Endodermal cell (in vitro differentiated cells): ENCODE data around the gene ZKSCAN7. TPM values are rescaled to one million over a fixed set of nuclear protein-coding genes. Genes with fewer than 3 reads are reported as not detected.
"Not testable (repeated sequence)": the region's sequence is repeated elsewhere in the genome, so short reads cannot be mapped to it uniquely, and the experiment has no call there.

ENCODE experiments used
- DNase-seq: peaks from one replicate; pipeline ENCODE4 v3.0.0-alpha.2; 2017
- H3K27ac ChIP-seq: 2 replicates; pipeline ENCODE4 v1.5.1; 2013; ENCODE audit warnings: mild to moderate bottlenecking, low read depth, low read length, moderate library complexity
- H3K27me3 ChIP-seq: 2 replicates; pipeline ENCODE4 v1.6.1; 2013; ENCODE audit warnings: mild to moderate bottlenecking, low read length, moderate library complexity; ENCODE audit not compliant: insufficient read depth, control insufficient read depth, poor library complexity, severe bottlenecking
- H3K36me3 ChIP-seq: 2 replicates; pipeline ENCODE4 v1.7.0; 2013; ENCODE audit warnings: mild to moderate bottlenecking, low read length, moderate library complexity; ENCODE audit not compliant: control insufficient read depth, insufficient read depth
- H3K4me1 ChIP-seq: one replicate; pipeline ENCODE4 v1.7.0; 2013; ENCODE audit warnings: low read length; ENCODE audit not compliant: control insufficient read depth, insufficient read depth
- H3K4me3 ChIP-seq: 2 replicates; pipeline ENCODE4 v1.5.1; 2013; ENCODE audit warnings: mild to moderate bottlenecking, low read length, moderate library complexity
- H3K9ac ChIP-seq: 2 replicates; pipeline ENCODE4 v1.6.1; 2013; ENCODE audit warnings: mild to moderate bottlenecking, low read length, moderate library complexity; ENCODE audit not compliant: poor library complexity, severe bottlenecking; ENCODE audit errors: extremely low read depth
- H3K9me3 ChIP-seq: 2 replicates; pipeline ENCODE4 v1.6.1; 2013; ENCODE audit warnings: mild to moderate bottlenecking, low read length, moderate library complexity; ENCODE audit not compliant: control insufficient read depth
- H3K27ac Mint-ChIP-seq: 2 replicates; pipeline ENCODE4 v1.8.0; 2020; ENCODE audit warnings: mixed read lengths
- H3K27me3 Mint-ChIP-seq: 2 replicates; pipeline ENCODE4 v1.8.0; 2021; ENCODE audit warnings: mild to moderate bottlenecking, mixed read lengths; ENCODE audit not compliant: insufficient read depth
- H3K36me3 Mint-ChIP-seq: 2 replicates; pipeline ENCODE4 v1.8.0; 2020; ENCODE audit warnings: low read depth, mixed read lengths
- H3K4me1 Mint-ChIP-seq: 2 replicates; pipeline ENCODE4 v1.8.0; 2020; ENCODE audit warnings: mixed read lengths
- H3K4me3 Mint-ChIP-seq: 2 replicates; pipeline ENCODE4 v1.8.0; 2020; ENCODE audit warnings: mild to moderate bottlenecking, moderate library complexity, mixed read lengths
- H3K9me3 Mint-ChIP-seq: 2 replicates; pipeline ENCODE4 v1.8.0; 2020; ENCODE audit warnings: mild to moderate bottlenecking, mixed read lengths
- WGBS, 2 experiments: methylation state at CpG; one replicate each; pipeline versions ENCODE4 v1.1.5 to v1.1.7; 2013; ENCODE audit warnings: missing lambda C conversion rate in 2 of 2, mixed read lengths in 1 of 2; ENCODE audit not compliant: insufficient coverage in 1 of 2, insufficient read length in 1 of 2; 5-methylcytosine and 5-hydroxymethylcytosine counted together
- total RNA-seq, 2 donors: library from RNA; stranded (reverse); fragmentation: NEBNext Ultra II Directional in 1 of 2; extraction: Animal tissue kit (Norgen Biotek cat#: 25700) in 1 of 2; gene quantifications; 2 replicates in 1 of 2; 3 replicates in 1 of 2; pipeline ENCODE4 v1.2.1, GENCODE V29; 2021
- TF ChIP-seq, protein P1 (sequence below): fragments of 200-600 bp; sonication (generic); conservative IDR thresholded peaks from 2 replicates; pipeline ENCODE4 v1.5.0; 2021; ENCODE audit warnings: antibody characterized with exemption, mild to moderate bottlenecking

ZKSCAN7 gene
- total RNA-seq, 2 donors from 2014 or later: 11.0 to 15.5 TPM

DNA sequence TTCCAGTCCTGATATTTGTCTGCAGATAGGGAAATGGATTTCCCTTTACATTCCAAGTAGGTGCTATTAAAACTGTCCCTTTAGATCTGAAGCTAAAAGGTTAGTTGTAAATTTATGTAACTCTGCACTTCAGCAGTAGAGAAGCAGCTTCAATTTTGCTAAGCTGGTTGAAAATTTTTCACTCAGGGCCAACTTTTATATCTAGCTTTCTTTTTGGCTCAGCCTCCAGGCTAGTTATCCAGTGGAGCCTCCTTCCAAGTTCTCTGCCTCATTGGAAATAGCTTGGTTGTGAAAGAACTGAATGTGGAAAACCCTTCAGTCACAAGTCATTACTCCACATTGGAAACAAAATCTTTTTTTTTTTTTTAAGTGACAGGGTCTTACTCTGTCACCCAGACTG, 21.6 kb downstream of the ZKSCAN7 start:
- Mint-ChIP-seq H3K36me3 (peaks cover 68% of the 10 kb centered on the region), H3K9me3 (peaks cover 11% of the 10 kb centered on the region), H3K4me1 (no peaks in the 10 kb centered on the region), H3K27ac (no peak overlapping the region), H3K27me3 (peaks cover 17% of the 10 kb centered on the region), H3K4me3 (no peak overlapping the region)
- H3K27ac ChIP-seq: no peak overlapping the region
- peaks cover 4% of the 10 kb centered on the region for H3K36me3 ChIP-seq
- DNase-seq: no peak
- no peak overlapping the region for H3K4me3 ChIP-seq
- H3K9ac ChIP-seq: no peak overlapping the region
- H3K9me3 ChIP-seq: no peaks in the 10 kb centered on the region
- no peaks in the 10 kb centered on the region for H3K4me1 ChIP-seq
- TF ChIP-seq, protein P1, sequence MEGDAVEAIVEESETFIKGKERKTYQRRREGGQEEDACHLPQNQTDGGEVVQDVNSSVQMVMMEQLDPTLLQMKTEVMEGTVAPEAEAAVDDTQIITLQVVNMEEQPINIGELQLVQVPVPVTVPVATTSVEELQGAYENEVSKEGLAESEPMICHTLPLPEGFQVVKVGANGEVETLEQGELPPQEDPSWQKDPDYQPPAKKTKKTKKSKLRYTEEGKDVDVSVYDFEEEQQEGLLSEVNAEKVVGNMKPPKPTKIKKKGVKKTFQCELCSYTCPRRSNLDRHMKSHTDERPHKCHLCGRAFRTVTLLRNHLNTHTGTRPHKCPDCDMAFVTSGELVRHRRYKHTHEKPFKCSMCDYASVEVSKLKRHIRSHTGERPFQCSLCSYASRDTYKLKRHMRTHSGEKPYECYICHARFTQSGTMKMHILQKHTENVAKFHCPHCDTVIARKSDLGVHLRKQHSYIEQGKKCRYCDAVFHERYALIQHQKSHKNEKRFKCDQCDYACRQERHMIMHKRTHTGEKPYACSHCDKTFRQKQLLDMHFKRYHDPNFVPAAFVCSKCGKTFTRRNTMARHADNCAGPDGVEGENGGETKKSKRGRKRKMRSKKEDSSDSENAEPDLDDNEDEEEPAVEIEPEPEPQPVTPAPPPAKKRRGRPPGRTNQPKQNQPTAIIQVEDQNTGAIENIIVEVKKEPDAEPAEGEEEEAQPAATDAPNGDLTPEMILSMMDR: no peak
- H3K27me3 ChIP-seq: no peaks in the 10 kb centered on the region

DNA sequence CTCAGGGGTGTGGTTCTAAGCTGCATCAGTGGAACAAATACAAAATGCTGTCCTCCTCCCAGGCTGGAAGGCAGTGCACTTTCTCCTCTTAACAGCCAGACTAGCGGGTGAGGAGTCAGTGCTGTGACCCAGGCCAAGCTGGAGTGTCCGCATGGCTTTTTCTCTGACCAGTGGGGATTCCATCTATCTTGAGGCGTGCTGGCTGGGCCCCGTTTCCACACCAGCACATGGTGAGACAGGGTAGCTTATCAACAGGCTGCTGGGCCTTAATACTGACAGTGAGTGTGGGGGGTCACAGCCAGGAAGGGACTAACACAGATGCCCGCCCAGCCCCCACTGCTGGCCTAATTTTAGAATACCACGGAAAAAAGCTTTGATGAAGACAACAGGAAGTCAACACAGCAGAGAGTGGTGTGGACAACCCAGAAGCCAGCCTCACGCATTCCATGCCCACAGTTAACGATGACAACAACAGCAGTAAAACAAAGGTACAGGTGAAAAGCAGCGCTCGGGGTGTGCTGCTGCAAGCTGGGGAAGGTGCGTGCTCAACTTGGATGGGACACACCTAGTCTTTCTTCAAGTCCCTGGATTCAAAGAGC, 22.5 kb downstream of the ZKSCAN7 start:
- not testable (repeated sequence) for H3K27ac Mint-ChIP-seq, H3K4me1 Mint-ChIP-seq, H3K9me3 ChIP-seq, H3K27me3 ChIP-seq, H3K4me1 ChIP-seq, H3K4me3 ChIP-seq, H3K9ac ChIP-seq, H3K27ac ChIP-seq, DNase-seq, H3K9me3 Mint-ChIP-seq, H3K4me3 Mint-ChIP-seq, H3K36me3 ChIP-seq
- peaks cover 24% of the 10 kb centered on the region for H3K27me3 Mint-ChIP-seq
- peaks cover 63% of the 10 kb centered on the region for H3K36me3 Mint-ChIP-seq
- WGBS, 2 experiments: 93% methylated on average over 11 of the region's 11 CpGs; no CpG with 5 or more reads in 1 of the 2 experiments

DNA sequence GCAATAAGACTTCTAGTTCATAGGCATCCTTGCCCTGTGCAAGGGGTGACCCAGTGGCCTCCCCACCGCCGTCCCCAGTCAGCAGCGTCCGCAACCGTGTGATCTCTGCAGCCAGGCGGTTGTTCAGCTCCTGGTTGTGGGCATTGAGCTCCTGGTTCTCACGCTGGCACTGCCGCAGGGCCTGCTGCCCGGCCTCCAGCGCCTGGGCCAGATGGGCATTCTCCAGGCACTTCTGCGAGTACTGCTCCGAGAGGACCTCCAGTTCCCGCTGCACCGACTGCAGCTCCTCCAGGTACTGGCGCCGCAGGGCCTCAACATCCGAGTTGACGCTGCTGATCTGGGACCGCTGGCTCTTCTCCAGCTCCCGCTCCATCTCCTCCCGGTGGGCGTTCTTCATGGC, 23.3 kb downstream of the ZKSCAN7 start:
- not testable (repeated sequence) for H3K27ac ChIP-seq, H3K9me3 ChIP-seq, DNase-seq, H3K4me1 ChIP-seq, H3K27ac Mint-ChIP-seq, H3K36me3 ChIP-seq, H3K9ac ChIP-seq, H3K9me3 Mint-ChIP-seq, H3K4me1 Mint-ChIP-seq, H3K4me3 Mint-ChIP-seq, H3K4me3 ChIP-seq, H3K27me3 ChIP-seq
- WGBS, 2 experiments: 92 to 96% methylated on average over 13 to 22 of the region's 22 CpGs
- peaks cover 24% of the 10 kb centered on the region for H3K27me3 Mint-ChIP-seq
- H3K36me3 Mint-ChIP-seq: peaks cover 54% of the 10 kb centered on the region

DNA sequence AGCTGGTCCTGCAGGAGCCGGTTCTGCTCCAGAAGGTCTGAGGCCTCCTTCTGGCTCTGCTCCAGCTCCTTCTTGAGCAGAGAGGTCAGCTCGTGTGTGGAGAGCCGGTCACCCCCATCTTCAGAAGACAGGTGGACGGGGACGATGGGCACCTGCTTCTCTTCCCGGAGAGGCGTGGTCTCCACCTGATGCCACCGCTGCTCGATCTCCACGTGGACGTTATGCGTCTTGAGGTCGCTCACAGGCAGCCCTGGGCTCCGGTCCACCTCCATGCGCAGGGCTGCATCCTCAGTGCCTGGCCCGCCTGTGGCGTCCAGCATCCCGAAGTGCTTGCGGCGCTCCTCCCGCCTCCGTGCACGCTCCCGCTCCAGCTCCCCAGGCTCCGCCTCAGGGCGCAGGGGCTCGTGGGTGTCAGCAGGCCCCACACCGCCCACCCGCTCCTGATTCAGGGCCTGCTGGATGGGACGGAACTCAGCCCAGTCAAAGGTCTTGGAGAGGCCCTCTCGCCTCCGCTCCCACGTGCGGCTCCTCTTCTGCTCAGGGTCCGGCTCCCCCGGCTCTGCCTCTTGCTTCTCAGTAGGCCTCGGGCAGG, 24.0 kb downstream of the ZKSCAN7 start:
- Mint-ChIP-seq H3K36me3 (peaks cover 49% of the 10 kb centered on the region), H3K27me3 (peaks cover 24% of the 10 kb centered on the region)
- not testable (repeated sequence) for H3K36me3 ChIP-seq, H3K9ac ChIP-seq, H3K4me3 Mint-ChIP-seq, H3K27me3 ChIP-seq, H3K27ac Mint-ChIP-seq, H3K27ac ChIP-seq, H3K4me1 ChIP-seq, H3K9me3 ChIP-seq, H3K9me3 Mint-ChIP-seq, H3K4me3 ChIP-seq, H3K4me1 Mint-ChIP-seq, DNase-seq
- WGBS, 2 experiments: 95 to 96% methylated on average over 28 to 37 of the region's 37 CpGs

DNA sequence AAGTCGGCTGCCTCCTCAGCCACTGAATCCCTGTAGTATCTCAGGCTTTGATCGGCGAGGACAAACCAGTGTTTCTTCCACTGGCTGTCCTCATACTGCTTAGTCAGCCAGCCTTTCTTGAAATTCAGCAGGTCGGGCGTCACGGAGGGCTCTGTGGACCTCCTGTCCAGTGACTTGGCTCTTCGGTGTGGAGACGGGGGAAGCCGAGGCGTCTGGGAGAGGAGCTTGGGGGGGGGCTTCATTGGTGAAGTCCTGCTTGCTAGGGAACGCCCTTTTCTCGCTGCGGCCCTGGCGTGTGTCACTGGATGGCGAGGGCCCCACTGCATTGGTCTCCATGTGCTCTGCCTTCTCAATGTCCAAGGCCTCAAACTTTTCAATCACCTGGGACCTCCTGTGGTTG, 24.8 kb downstream of the ZKSCAN7 start:
- not testable (repeated sequence) for H3K4me1 Mint-ChIP-seq, H3K9me3 Mint-ChIP-seq, H3K9me3 ChIP-seq, DNase-seq, H3K4me1 ChIP-seq, H3K27ac ChIP-seq, H3K27ac Mint-ChIP-seq, H3K9ac ChIP-seq, H3K27me3 ChIP-seq, H3K36me3 ChIP-seq, H3K4me3 Mint-ChIP-seq, H3K4me3 ChIP-seq
- 96 to 97% methylated on average over 3 to 15 of the region's 15 CpGs for WGBS, 2 experiments
- Mint-ChIP-seq H3K27me3 (peaks cover 24% of the 10 kb centered on the region), H3K36me3 (peaks cover 44% of the 10 kb centered on the region)

DNA sequence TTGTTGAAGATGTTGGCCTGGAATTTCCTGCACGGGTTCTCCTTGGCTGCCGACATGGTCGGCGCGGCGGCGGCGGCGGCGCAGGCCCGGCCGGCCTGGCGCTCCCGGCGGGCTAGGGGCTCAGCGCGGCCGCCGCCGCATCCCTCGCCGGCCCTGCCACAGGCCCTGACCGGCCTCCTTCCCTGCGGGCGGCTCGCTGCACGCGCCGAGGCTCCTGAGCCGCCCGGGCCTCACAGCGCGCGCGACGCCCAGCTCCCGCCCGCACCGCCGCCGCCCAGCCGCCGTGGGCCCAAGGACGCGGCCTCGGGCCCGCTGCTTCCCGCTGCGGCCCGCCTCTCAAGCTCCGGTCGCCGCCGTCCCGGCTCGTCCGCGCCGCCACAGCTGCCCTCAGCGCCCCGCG, 26.0 kb downstream of the ZKSCAN7 start:
- H3K9ac ChIP-seq, H3K36me3 ChIP-seq, H3K4me3 ChIP-seq, H3K27ac Mint-ChIP-seq, DNase-seq, H3K27me3 ChIP-seq, H3K4me1 ChIP-seq, H3K4me3 Mint-ChIP-seq, H3K9me3 ChIP-seq, H3K9me3 Mint-ChIP-seq, H3K27ac ChIP-seq: not testable (repeated sequence)
- H3K4me1 Mint-ChIP-seq: peaks cover 15% of the 10 kb centered on the region
- H3K36me3 Mint-ChIP-seq: peaks cover 41% of the 10 kb centered on the region
- H3K27me3 Mint-ChIP-seq: peaks cover 24% of the 10 kb centered on the region
- WGBS, 2 experiments: 90 to 95% methylated on average over 19 to 62 of the region's 62 CpGs
